A673 (cell line): Measurements from ENCODE around the gene PBX1. TPM values are rescaled to one million over a fixed set of nuclear protein-coding genes. Genes with fewer than 3 reads are reported as not detected.

Source experiments
- BruUV-seq: library from RNA; stranded (reverse); fragments of 400-500 nt; replicated peaks from 2 replicates; lab custom pipeline; 2021; lab: Mats Ljungman, UMichigan
- CTCF ChIA-PET: fragments of 300-600 bp; sonication (Branson Sonifier 250); formaldehyde crosslinking; loops from one replicate; lab custom pipeline; 2022; ENCODE audit warnings: antibody characterized with exemption; lab: Charles Lee
- POLR2A ChIA-PET: fragments of 300-600 bp; sonication (Branson Sonifier 250); formaldehyde crosslinking; loops from one replicate; lab custom pipeline; 2022; ENCODE audit warnings: antibody characterized with exemption; ENCODE audit not compliant: low non-redundant PET; lab: Charles Lee
- DNase-seq: peaks from one replicate; pipeline ENCODE4 v3.0.0-alpha.2; 2015; ENCODE audit warnings: low spot score
- H3K27ac ChIP-seq: fragments of 200-600 bp; sonication (generic); 2 replicates; pipeline ENCODE4 v1.5.1; 2016; ENCODE audit warnings: mixed run types, low read depth, mild to moderate bottlenecking, mixed read lengths, antibody characterized with exemption, low read length; ENCODE audit not compliant: poor library complexity, severe bottlenecking
- H3K27me3 ChIP-seq: fragments of 200-600 bp; sonication (generic); replicated peaks from 2 replicates; pipeline ENCODE4 v1.6.1; 2017; ENCODE audit warnings: mixed run types, low read depth, mild to moderate bottlenecking, mixed read lengths, antibody characterized with exemption, low read length; ENCODE audit not compliant: insufficient read depth, poor library complexity
- H3K36me3 ChIP-seq: fragments of 200-600 bp; sonication (generic); 2 replicates; pipeline ENCODE4 v1.6.1; 2016; ENCODE audit warnings: mixed run types, mild to moderate bottlenecking, mixed read lengths, antibody characterized with exemption, low read length; ENCODE audit not compliant: insufficient read depth, poor library complexity, severe bottlenecking
- H3K4me1 ChIP-seq: fragments of 200-600 bp; sonication (generic); 2 replicates; pipeline ENCODE4 v1.6.1; 2017; ENCODE audit warnings: mixed run types, mild to moderate bottlenecking, mixed read lengths, antibody characterized with exemption, low read length; ENCODE audit not compliant: insufficient read depth, poor library complexity, severe bottlenecking
- H3K4me3 ChIP-seq: fragments of 200-600 bp; sonication (generic); 2 replicates; pipeline ENCODE4 v1.5.1; 2016; ENCODE audit warnings: low read depth, mixed run types, mild to moderate bottlenecking, mixed read lengths, low read length; ENCODE audit not compliant: poor library complexity, severe bottlenecking
- H3K9me3 ChIP-seq: fragments of 200-600 bp; sonication (generic); 2 replicates; pipeline ENCODE4 v1.6.1; 2016; ENCODE audit warnings: mixed run types, low read depth, mild to moderate bottlenecking, mixed read lengths, antibody characterized with exemption, low read length; ENCODE audit not compliant: poor library complexity, severe bottlenecking
- CTCF ChIP-seq: fragments of 300-800, 200-600 bp; sonication (generic); conservative IDR thresholded peaks from 2 replicates; pipeline ENCODE4 v1.5.1; 2017; ENCODE audit warnings: low read depth, mild to moderate bottlenecking, antibody characterized with exemption, low read length, moderate library complexity, mixed read lengths
- EZH2 ChIP-seq: fragments of 200-600 bp; sonication (generic); IDR thresholded peaks from 2 replicates; pipeline ENCODE4 v1.6.1; 2017; ENCODE audit warnings: borderline replicate concordance, low read depth, mild to moderate bottlenecking, mixed read lengths, antibody characterized with exemption, low read length; ENCODE audit not compliant: poor library complexity, severe bottlenecking
- intact Hi-C: fragments of 100-400 bp; cut with micrococcal nuclease; formaldehyde crosslinking; loops from one replicate; pipeline ENCODE4 v1.10.0; 2022; ENCODE audit not compliant: unreplicated experiment
- total RNA-seq: library from RNA; stranded (reverse); gene quantifications from 2 replicates; pipeline ENCODE4 v1.2.3, GENCODE V29; 2021

The PBX1 gene
- total RNA-seq, 1 experiment from 2014 or later = 51.5 TPM

GRCh38 chr1:164645921-164646320 is 86.9 kb downstream of the PBX1 start:
- CTCF ChIA-PET = no interaction called here
- Histone ChIP-seq H3K4me1 (peaks cover 60% of the 10 kb centered on the region), H3K9me3 (no peaks in the 10 kb centered on the region), H3K36me3 (no peaks in the 10 kb centered on the region), H3K27ac (peak overlapping the region; percentile 87), H3K4me3 (no peak overlapping the region), H3K27me3 (no peaks in the 10 kb centered on the region)
- BruUV-seq = no TSS peak
- POLR2A ChIA-PET = no interaction called here
- intact Hi-C loops = no loop called here
- no peak for TF ChIP-seq EZH2
- TF ChIP-seq CTCF = no peak
- DNase-seq = no peak

- no peaks in the 10 kb centered on the region for H3K27me3 ChIP-seq
- no peaks in the 10 kb centered on the region for H3K9me3 ChIP-seq
- TF ChIP-seq CTCF = no peak
- no peak for TF ChIP-seq EZH2
- H3K36me3 ChIP-seq = no peaks in the 10 kb centered on the region
- POLR2A ChIA-PET = no interaction called here
- intact Hi-C loops = no loop called here
- peaks cover 66% of the 10 kb centered on the region for H3K4me1 ChIP-seq
- CTCF ChIA-PET = no interaction called here
- no peak overlapping the region for H3K27ac ChIP-seq
- no peak overlapping the region for H3K4me3 ChIP-seq
- no peak for DNase-seq
- no TSS peak for BruUV-seq
Observed at GRCh38 chr1:164647211-164647610, 88.2 kb downstream of the PBX1 start.

DNA sequence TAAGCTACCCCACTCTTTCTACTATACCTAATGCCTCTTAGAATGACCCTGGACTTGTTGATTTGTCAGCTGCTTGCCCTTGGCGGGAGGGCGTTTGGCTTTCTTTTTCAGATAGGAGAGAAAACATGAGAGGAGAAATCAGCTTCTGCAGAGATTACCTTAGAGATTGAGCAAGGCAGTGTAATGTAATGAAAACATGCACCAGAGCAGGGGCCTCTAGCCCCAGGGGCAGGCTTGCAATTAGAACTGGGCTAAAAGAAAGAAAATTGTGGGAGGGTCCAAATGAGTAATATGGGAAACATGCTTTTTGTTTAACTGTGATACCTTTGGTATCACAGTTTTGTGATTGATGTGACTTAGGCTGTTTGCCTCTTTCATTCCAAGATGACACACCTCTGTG is 89.7 kb downstream of the PBX1 start:
- CTCF ChIA-PET = no interaction called here
- intact Hi-C loops = no loop called here

More for the DNA sequence above, 89.7 kb downstream of the PBX1 start:
- Histone ChIP-seq H3K4me3 (no peak overlapping the region), H3K36me3 (no peaks in the 10 kb centered on the region), H3K4me1 (peaks cover 66% of the 10 kb centered on the region), H3K27me3 (no peaks in the 10 kb centered on the region), H3K9me3 (no peaks in the 10 kb centered on the region), H3K27ac (no peak overlapping the region)
- no TSS peak for BruUV-seq
- no peak for TF ChIP-seq EZH2
- no peak for TF ChIP-seq CTCF
- DNase-seq = no peak
- POLR2A ChIA-PET = no interaction called here
